HepG2 (cell line): ENCODE data around the gene CPB2. TPM values are rescaled to one million over a fixed set of nuclear protein-coding genes. Genes with fewer than 3 reads are reported as not detected.

Experiments used
- ATF3 ChIP-seq: sonication (generic); formaldehyde crosslinking; IDR thresholded peaks from 2 replicates; pipeline ENCODE4 v1.4.0; 2020; ENCODE audit warnings: missing genetic modification reagents
- FIP1L1 ChIP-seq: fragments of 200-400 bp; formaldehyde crosslinking; IDR thresholded peaks from 2 replicates; pipeline ENCODE4 v1.6.1; 2018; ENCODE audit warnings: low read depth, mild to moderate bottlenecking, low read length, moderate library complexity, borderline replicate concordance; ENCODE audit not compliant: insufficient read depth
- KDM5B ChIP-seq: sonication (generic); formaldehyde crosslinking; IDR thresholded peaks from 2 replicates; pipeline ENCODE4 v1.4.0; 2020; ENCODE audit warnings: missing genetic modification reagents, mild to moderate bottlenecking, borderline replicate concordance
- KLF13 ChIP-seq: sonication (generic); formaldehyde crosslinking; IDR thresholded peaks from 2 replicates; pipeline ENCODE4 v1.4.0; 2020; ENCODE audit warnings: mild to moderate bottlenecking, missing genetic modification reagents
- MNT ChIP-seq: fragments of 450-650 bp; IDR thresholded peaks from 2 replicates; pipeline ENCODE4 v1.6.1; 2016
- REST ChIP-seq, 2 experiments: IDR thresholded peaks; 2 replicates each; pipeline ENCODE4 v1.6.1; 2011 to 2012; ENCODE audit warnings: low read length in 2 of 2, borderline replicate concordance in 1 of 2, low read depth in 1 of 2, mild to moderate bottlenecking in 1 of 2, moderate library complexity in 1 of 2
- RXRB ChIP-seq: IDR thresholded peaks from 2 replicates; pipeline ENCODE4 v1.6.1; 2016; ENCODE audit warnings: borderline replicate concordance, missing genetic modification reagents, missing compliant biosample characterization
- SETDB1 ChIP-seq: sonication (generic); formaldehyde crosslinking; IDR thresholded peaks from 2 replicates; pipeline ENCODE4 v1.5.1; 2020; ENCODE audit warnings: missing genetic modification reagents, mild to moderate bottlenecking, borderline replicate concordance
- SNAPC4 ChIP-seq: sonication (generic); formaldehyde crosslinking; IDR thresholded peaks from 2 replicates; pipeline ENCODE4 v1.4.0; 2020; ENCODE audit warnings: mild to moderate bottlenecking, missing genetic modification reagents
- STAG1 ChIP-seq: sonication (generic); formaldehyde crosslinking; IDR thresholded peaks from 2 replicates; pipeline ENCODE4 v1.4.0; 2020; ENCODE audit warnings: missing genetic modification reagents
- TBL1XR1 ChIP-seq: fragments of 150-350 bp; IDR thresholded peaks from 2 replicates; pipeline ENCODE4 v1.6.1; 2014; ENCODE audit warnings: borderline replicate concordance, low read length; ENCODE audit not compliant: partially characterized antibody
- WIZ ChIP-seq: sonication (generic); formaldehyde crosslinking; IDR thresholded peaks from 2 replicates; pipeline ENCODE4 v1.5.1; 2020; ENCODE audit warnings: mild to moderate bottlenecking, missing genetic modification reagents
- ZNF101 ChIP-seq: sonication (generic); formaldehyde crosslinking; IDR thresholded peaks from 2 replicates; pipeline ENCODE4 v1.4.0; 2020; ENCODE audit warnings: mild to moderate bottlenecking, low read depth, missing genetic modification reagents, borderline replicate concordance
- ZNF253 ChIP-seq: sonication (generic); formaldehyde crosslinking; IDR thresholded peaks from 2 replicates; pipeline ENCODE4 v1.8.0; 2022; ENCODE audit warnings: mild to moderate bottlenecking, missing genetic modification reagents, borderline replicate concordance
- ZNF34 ChIP-seq: sonication (generic); formaldehyde crosslinking; IDR thresholded peaks from 2 replicates; pipeline ENCODE4 v1.4.0; 2020; ENCODE audit warnings: mild to moderate bottlenecking, missing genetic modification reagents, borderline replicate concordance
- ZNF703 ChIP-seq: sonication (generic); formaldehyde crosslinking; IDR thresholded peaks from 2 replicates; pipeline ENCODE4 v1.5.1; 2020; ENCODE audit warnings: missing genetic modification reagents, mild to moderate bottlenecking, moderate library complexity, borderline replicate concordance
- ZNF83 ChIP-seq: sonication (generic); formaldehyde crosslinking; IDR thresholded peaks from 2 replicates; pipeline ENCODE4 v1.4.0; 2020; ENCODE audit warnings: missing genetic modification reagents, mild to moderate bottlenecking, borderline replicate concordance
- polyA plus RNA-seq, 8 experiments: library from polyadenylated mRNA; depleted of rRNA in 3 of 8; stranded (reverse) in 7 of 8; unstranded in 1 of 8; fragments of >200 nt; fragmentation: Illumina TruSeq in 4 of 8; extraction: Trizol in 4 of 8; gene quantifications; 2 replicates each; pipeline versions ENCODE4 v1.2.1 to v1.2.3, GENCODE V29; 2011 to 2016; ENCODE audit warnings: low read depth in 4 of 8, missing spikeins in 1 of 8, mixed read lengths in 1 of 8; ENCODE audit not compliant: insufficient read depth in 1 of 8
- total RNA-seq, 5 experiments: library from RNA; depleted of rRNA; stranded (reverse); fragments of >200 nt; fragmentation: Illumina TruSeq; extraction: Trizol; gene quantifications; 2 replicates each; pipeline ENCODE4 v1.2.3, GENCODE V29; 2016; ENCODE audit warnings: low read depth in 1 of 5

Gene CPB2
- total and polyA plus RNA-seq, 2 of the 13 experiments (the other 11 are each of a cell fraction or from before 2014, with no cell fraction given): 125 to 140 TPM

- no peak for TF ChIP-seq REST (IDR thresholded peaks at IDR 0.05; ENCODE audit: borderline replicate concordance in 1 of 2, low read depth in 1 of 2, low read length in 2 of 2)
- TF ChIP-seq RXRB (CRISPR knock-in tag): peak; percentile 58
- TF ChIP-seq TBL1XR1: no peak
- TF ChIP-seq ATF3 (CRISPR knock-in tag): no peak
- 0 out of 2 replicates have a peak, but pooled peaks have one; percentile 7 for TF ChIP-seq MNT
- peak; percentile 94; the same call in 1 of the 2 replicates for TF ChIP-seq FIP1L1
- no peak for TF ChIP-seq ZNF253 (CRISPR knock-in tag)
- TF ChIP-seq ZNF101: 0 out of 2 replicates have a peak, but pooled peaks have one; percentile 43
- no peak for TF ChIP-seq WIZ (CRISPR knock-in tag)
- no peak for TF ChIP-seq ZNF83
- TF ChIP-seq SETDB1 (CRISPR knock-in tag): no peak
- 0 out of 2 replicates have a peak, but pooled peaks have one; percentile 25 for TF ChIP-seq SNAPC4 (CRISPR knock-in tag)
- TF ChIP-seq KLF13 (CRISPR knock-in tag): no peak
- TF ChIP-seq ZNF703 (CRISPR knock-in tag): no peak
- 0 out of 2 replicates have a peak, but pooled peaks have one; percentile 84 for TF ChIP-seq ZNF34 (CRISPR knock-in tag)
- 0 out of 2 replicates have a peak, but pooled peaks have one; percentile 2 for TF ChIP-seq STAG1 (CRISPR knock-in tag)
- peak; percentile 76; the same call in 1 of the 2 replicates for TF ChIP-seq KDM5B (CRISPR knock-in tag)
These were observed 52.3 kb downstream of the CPB2 start, which contains the start of gene ZC3H13 (continued) for GRCh38 chr13:46052319-46053161.
